Body of pancreas (tissue), 4 donors: ENCODE measurements around the gene TFRC.

Source experiments
- POLR2A ChIP-seq, 3 donors: fragments of 450-650 bp; IDR thresholded peaks; one replicate each; pipeline ENCODE4 v1.6.1; 2016; ENCODE audit warnings: antibody characterized with exemption in 3 of 3, mild to moderate bottlenecking in 2 of 3
- TF ChIP-seq, protein P1 (sequence below), 7 experiments: fragments of 450-650 bp in 4 of 7; fragments of 200-600 bp in 3 of 7; sonication (generic) in 3 of 7; IDR thresholded peaks; one replicate each; pipeline ENCODE4 v1.5.1; 2016 to 2019; ENCODE audit warnings: antibody characterized with exemption in 7 of 7

DNA sequence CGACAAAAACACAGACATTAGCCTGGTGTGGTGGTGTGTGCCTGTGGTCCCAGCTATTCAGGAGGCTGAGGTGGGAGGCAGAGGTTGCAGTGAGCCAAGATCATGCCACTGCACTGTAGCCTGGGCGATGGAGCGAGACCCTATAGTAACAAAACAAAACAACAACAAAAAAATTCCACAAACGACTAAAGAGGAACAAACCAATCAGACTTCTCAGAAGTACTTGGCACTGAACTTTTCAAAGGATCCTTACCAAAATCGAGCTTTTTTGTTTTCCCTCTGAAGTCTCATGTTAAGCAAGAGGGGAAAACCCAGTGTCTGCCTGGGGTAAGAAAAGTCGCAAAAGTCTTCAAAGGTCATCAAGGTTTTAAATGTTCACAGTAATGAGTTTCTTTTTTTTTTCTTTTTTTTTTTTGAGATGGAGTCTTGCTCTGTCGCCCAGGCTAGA, 30.1 kb upstream of the TFRC start:
- TF ChIP-seq, protein P1, sequence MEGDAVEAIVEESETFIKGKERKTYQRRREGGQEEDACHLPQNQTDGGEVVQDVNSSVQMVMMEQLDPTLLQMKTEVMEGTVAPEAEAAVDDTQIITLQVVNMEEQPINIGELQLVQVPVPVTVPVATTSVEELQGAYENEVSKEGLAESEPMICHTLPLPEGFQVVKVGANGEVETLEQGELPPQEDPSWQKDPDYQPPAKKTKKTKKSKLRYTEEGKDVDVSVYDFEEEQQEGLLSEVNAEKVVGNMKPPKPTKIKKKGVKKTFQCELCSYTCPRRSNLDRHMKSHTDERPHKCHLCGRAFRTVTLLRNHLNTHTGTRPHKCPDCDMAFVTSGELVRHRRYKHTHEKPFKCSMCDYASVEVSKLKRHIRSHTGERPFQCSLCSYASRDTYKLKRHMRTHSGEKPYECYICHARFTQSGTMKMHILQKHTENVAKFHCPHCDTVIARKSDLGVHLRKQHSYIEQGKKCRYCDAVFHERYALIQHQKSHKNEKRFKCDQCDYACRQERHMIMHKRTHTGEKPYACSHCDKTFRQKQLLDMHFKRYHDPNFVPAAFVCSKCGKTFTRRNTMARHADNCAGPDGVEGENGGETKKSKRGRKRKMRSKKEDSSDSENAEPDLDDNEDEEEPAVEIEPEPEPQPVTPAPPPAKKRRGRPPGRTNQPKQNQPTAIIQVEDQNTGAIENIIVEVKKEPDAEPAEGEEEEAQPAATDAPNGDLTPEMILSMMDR (IDR thresholded peaks at IDR 0.05) = no peak
- no peak for TF ChIP-seq POLR2A (IDR thresholded peaks at IDR 0.05)
